Glutamatergic neuron (in vitro differentiated cells): ENCODE results near the gene SVBP. TPM values are rescaled to one million over a fixed set of nuclear protein-coding genes. Genes with fewer than 3 reads are reported as not detected.

Experiments
- DNase-seq: peaks from one replicate; pipeline ENCODE4 v3.0.0; 2022
- H3K27ac Mint-ChIP-seq: one replicate; pipeline ENCODE4 v1.8.0; 2020; ENCODE audit warnings: mild to moderate bottlenecking, mixed read lengths, inconsistent platforms; ENCODE audit not compliant: unreplicated experiment
- H3K27me3 Mint-ChIP-seq: one replicate; pipeline ENCODE4 v1.8.0; 2020; ENCODE audit warnings: mild to moderate bottlenecking, moderate library complexity, mixed read lengths, inconsistent platforms; ENCODE audit not compliant: unreplicated experiment
- H3K36me3 Mint-ChIP-seq: one replicate; pipeline ENCODE4 v1.8.0; 2020; ENCODE audit warnings: mild to moderate bottlenecking, mixed read lengths, inconsistent platforms; ENCODE audit not compliant: unreplicated experiment
- H3K4me1 Mint-ChIP-seq: one replicate; pipeline ENCODE4 v1.8.0; 2020; ENCODE audit warnings: mild to moderate bottlenecking, low read depth, mixed read lengths, inconsistent platforms; ENCODE audit not compliant: unreplicated experiment
- H3K4me3 Mint-ChIP-seq: one replicate; pipeline ENCODE4 v1.8.0; 2020; ENCODE audit warnings: mild to moderate bottlenecking, mixed read lengths, inconsistent platforms; ENCODE audit not compliant: unreplicated experiment
- H3K9me3 Mint-ChIP-seq: one replicate; pipeline ENCODE4 v1.8.0; 2020; ENCODE audit warnings: mild to moderate bottlenecking, moderate library complexity, mixed read lengths, inconsistent platforms; ENCODE audit not compliant: unreplicated experiment
- CTCF ChIP-seq: fragments of 200-600 bp; sonication (generic); IDR thresholded peaks from one replicate; pipeline ENCODE4 v1.5.0; 2021; ENCODE audit not compliant: partially characterized antibody, unreplicated experiment
- total RNA-seq: library from RNA; stranded (reverse); fragmentation: NEBNext Ultra II Directional; extraction: Animal tissue kit (Norgen Biotek cat#: 25700); gene quantifications from one replicate; pipeline ENCODE4 v1.2.1, GENCODE V29; 2021; ENCODE audit not compliant: unreplicated experiment

The SVBP gene
- total RNA-seq, 1 donor from 2014 or later, result 100 TPM

- no peak for TF ChIP-seq CTCF
- H3K9me3 Mint-ChIP-seq, result peaks cover 3% of the 10 kb centered on the region
- H3K4me1 Mint-ChIP-seq, result peaks cover 5% of the 10 kb centered on the region
- H3K4me3 Mint-ChIP-seq, result peak overlapping the region; percentile 100
- DNase-seq, result no peak
- no peaks in the 10 kb centered on the region for H3K27me3 Mint-ChIP-seq
- peaks cover 3% of the 10 kb centered on the region for H3K36me3 Mint-ChIP-seq
- H3K27ac Mint-ChIP-seq, result no peak overlapping the region
Observed at GRCh38 chr1:42845866-42846256, 28.7 kb upstream of the SVBP start.

GRCh38 chr1:42845193-42845592, 28.0 kb upstream of the SVBP start:
- TF ChIP-seq CTCF, result no peak
- no peaks in the 10 kb centered on the region for H3K27me3 Mint-ChIP-seq
- peaks cover 3% of the 10 kb centered on the region for H3K9me3 Mint-ChIP-seq
- no peak overlapping the region for H3K4me3 Mint-ChIP-seq
- H3K4me1 Mint-ChIP-seq, result peaks cover 5% of the 10 kb centered on the region
- H3K27ac Mint-ChIP-seq, result no peak overlapping the region
- H3K36me3 Mint-ChIP-seq, result no peaks in the 10 kb centered on the region
- DNase-seq, result no peak

GRCh38 chr1:42844592-42845140, 27.5 kb upstream of the SVBP start:
- Mint-ChIP-seq H3K4me3 (no peak overlapping the region), H3K36me3 (no peaks in the 10 kb centered on the region), H3K4me1 (peaks cover 5% of the 10 kb centered on the region), H3K27me3 (no peaks in the 10 kb centered on the region), H3K9me3 (peaks cover 3% of the 10 kb centered on the region), H3K27ac (no peak overlapping the region)
- no peak for DNase-seq
- TF ChIP-seq CTCF, result no peak

- TF ChIP-seq CTCF, result no peak
- H3K4me1 Mint-ChIP-seq, result no peaks in the 10 kb centered on the region
Observed at GRCh38 chr1:42841440-42842147, 24.4 kb upstream of the SVBP start.

GRCh38 chr1:42841010-42841409, 23.8 kb upstream of the SVBP start:
- H3K4me1 Mint-ChIP-seq, result no peaks in the 10 kb centered on the region
- no peaks in the 10 kb centered on the region for H3K27me3 Mint-ChIP-seq
- no peak overlapping the region for H3K4me3 Mint-ChIP-seq
- no peak for DNase-seq
- H3K27ac Mint-ChIP-seq, result no peak overlapping the region
- no peaks in the 10 kb centered on the region for H3K9me3 Mint-ChIP-seq
- no peak for TF ChIP-seq CTCF
- no peaks in the 10 kb centered on the region for H3K36me3 Mint-ChIP-seq

More at GRCh38 chr1:42841440-42842147, 24.4 kb upstream of the SVBP start:
- no peak overlapping the region for H3K27ac Mint-ChIP-seq
- DNase-seq, result no peak
- no peaks in the 10 kb centered on the region for H3K9me3 Mint-ChIP-seq
- H3K27me3 Mint-ChIP-seq, result no peaks in the 10 kb centered on the region
- no peak overlapping the region for H3K4me3 Mint-ChIP-seq
- H3K36me3 Mint-ChIP-seq, result no peaks in the 10 kb centered on the region
